ENCODE data around the gene GALNS. TPM values are rescaled to one million over a fixed set of nuclear protein-coding genes. Genes with fewer than 3 reads are reported as not detected.
A peak's percentile ranks its signal among the peaks of the same experiment; 100 is the strongest.

The GALNS gene
- total RNA-seq, 1 donor from 2014 or later, result 24.7 TPM

DNA sequence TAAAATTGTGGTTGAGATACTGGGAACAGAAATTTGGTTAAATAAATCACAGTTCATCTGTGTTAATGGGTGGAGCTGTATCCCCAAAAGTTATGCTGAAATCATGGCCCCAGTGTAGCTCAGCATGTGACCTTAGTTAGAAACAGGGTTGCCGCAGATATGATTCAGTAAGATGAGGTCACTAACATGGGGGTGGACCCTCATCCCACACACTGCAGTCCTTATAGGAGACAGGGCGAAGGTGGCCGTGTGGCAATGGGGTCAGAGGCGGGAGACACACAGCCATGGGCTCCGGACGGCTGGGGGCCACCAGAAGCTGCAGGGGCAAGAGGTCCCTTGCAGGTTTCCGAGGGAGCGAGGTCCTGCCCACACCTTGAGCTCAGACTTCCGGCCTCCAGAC, 10.7 kb downstream of the GALNS start:
- Mint-ChIP-seq H3K27me3 (ENCODE audit: unreplicated experiment) (peaks cover 6% of the 10 kb centered on the region), H3K36me3 (ENCODE audit: low read depth, unreplicated experiment) (peaks cover 5% of the 10 kb centered on the region), H3K9me3 (ENCODE audit: unreplicated experiment) (no peaks in the 10 kb centered on the region), H3K27ac (ENCODE audit: unreplicated experiment) (no peak overlapping the region), H3K4me3 (ENCODE audit: unreplicated experiment) (no peak overlapping the region), H3K4me1 (ENCODE audit: unreplicated experiment) (no peaks in the 10 kb centered on the region)
- no peak for DNase-seq (ENCODE audit: low spot score)
- TF ChIP-seq, protein P1, sequence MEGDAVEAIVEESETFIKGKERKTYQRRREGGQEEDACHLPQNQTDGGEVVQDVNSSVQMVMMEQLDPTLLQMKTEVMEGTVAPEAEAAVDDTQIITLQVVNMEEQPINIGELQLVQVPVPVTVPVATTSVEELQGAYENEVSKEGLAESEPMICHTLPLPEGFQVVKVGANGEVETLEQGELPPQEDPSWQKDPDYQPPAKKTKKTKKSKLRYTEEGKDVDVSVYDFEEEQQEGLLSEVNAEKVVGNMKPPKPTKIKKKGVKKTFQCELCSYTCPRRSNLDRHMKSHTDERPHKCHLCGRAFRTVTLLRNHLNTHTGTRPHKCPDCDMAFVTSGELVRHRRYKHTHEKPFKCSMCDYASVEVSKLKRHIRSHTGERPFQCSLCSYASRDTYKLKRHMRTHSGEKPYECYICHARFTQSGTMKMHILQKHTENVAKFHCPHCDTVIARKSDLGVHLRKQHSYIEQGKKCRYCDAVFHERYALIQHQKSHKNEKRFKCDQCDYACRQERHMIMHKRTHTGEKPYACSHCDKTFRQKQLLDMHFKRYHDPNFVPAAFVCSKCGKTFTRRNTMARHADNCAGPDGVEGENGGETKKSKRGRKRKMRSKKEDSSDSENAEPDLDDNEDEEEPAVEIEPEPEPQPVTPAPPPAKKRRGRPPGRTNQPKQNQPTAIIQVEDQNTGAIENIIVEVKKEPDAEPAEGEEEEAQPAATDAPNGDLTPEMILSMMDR (IDR thresholded peaks at IDR 0.05; ENCODE audit: unreplicated experiment), result no peak

DNA sequence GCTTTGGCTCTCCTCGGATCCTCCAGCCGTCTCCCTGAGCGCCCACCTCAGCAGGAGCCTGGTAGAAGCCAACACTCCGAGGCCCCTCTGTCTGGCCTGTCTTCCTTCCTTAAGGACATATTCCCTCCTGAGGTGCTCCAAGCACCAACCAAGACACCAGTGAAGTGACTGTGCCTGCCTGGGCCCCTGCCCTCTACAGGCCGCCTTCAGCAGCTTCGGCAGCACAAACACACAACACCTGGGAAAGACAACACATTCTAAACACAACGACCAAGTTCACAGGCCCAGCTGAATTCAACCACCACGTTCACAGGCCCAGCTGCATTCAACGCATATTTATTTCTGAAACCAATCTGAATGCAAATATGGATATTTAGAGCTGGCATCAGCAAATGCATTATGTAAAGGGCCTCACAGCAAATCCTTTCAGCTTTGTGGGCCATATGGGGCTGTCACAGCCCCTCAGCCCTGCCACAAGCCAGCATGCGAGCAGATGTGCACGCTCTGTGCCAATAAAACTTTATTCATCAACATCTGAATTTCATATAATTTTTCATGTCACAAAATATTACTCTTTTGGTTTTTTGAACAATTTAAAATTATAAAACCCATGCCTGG, 12.2 kb downstream of the GALNS start:
- Mint-ChIP-seq H3K4me1 (ENCODE audit: unreplicated experiment) (no peaks in the 10 kb centered on the region), H3K4me3 (ENCODE audit: unreplicated experiment) (no peak overlapping the region), H3K27me3 (ENCODE audit: unreplicated experiment) (peaks cover 6% of the 10 kb centered on the region), H3K9me3 (ENCODE audit: unreplicated experiment) (no peaks in the 10 kb centered on the region), H3K36me3 (ENCODE audit: low read depth, unreplicated experiment) (peaks cover 9% of the 10 kb centered on the region), H3K27ac (ENCODE audit: unreplicated experiment) (no peak overlapping the region)
- no peak for DNase-seq (ENCODE audit: low spot score)
- TF ChIP-seq, protein P1 (IDR thresholded peaks at IDR 0.05; ENCODE audit: unreplicated experiment), result no peak

DNA sequence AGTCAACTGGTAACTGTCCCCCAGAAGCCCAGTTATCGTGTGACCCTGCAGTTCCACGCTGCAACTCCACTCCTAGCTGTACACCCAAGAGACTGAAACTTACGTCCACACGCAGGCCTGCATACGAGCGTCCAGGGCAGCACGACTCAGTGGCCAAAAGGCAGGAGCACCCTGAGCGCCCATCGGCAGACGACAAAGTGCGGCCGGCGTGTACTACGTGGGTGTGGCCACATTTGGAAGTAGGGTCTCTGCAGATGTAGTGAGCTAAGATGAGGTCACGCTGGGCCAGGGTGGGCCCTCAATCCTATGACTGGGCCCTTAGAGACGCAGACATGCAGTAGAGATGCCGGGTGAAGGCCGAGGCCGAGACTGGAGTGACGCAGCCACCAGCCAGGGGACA, 13.5 kb downstream of the GALNS start:
- H3K9me3 Mint-ChIP-seq (ENCODE audit: unreplicated experiment), result no peaks in the 10 kb centered on the region
- TF ChIP-seq, protein P1 (IDR thresholded peaks at IDR 0.05; ENCODE audit: unreplicated experiment), result no peak
- H3K36me3 Mint-ChIP-seq (ENCODE audit: low read depth, unreplicated experiment), result peaks cover 9% of the 10 kb centered on the region
- H3K27me3 Mint-ChIP-seq (ENCODE audit: unreplicated experiment), result peaks cover 6% of the 10 kb centered on the region
- no peak for DNase-seq (ENCODE audit: low spot score)
- H3K4me1 Mint-ChIP-seq (ENCODE audit: unreplicated experiment), result no peaks in the 10 kb centered on the region
- H3K27ac Mint-ChIP-seq (ENCODE audit: unreplicated experiment), result no peak overlapping the region
- H3K4me3 Mint-ChIP-seq (ENCODE audit: unreplicated experiment), result peak overlapping the region; percentile 68

DNA sequence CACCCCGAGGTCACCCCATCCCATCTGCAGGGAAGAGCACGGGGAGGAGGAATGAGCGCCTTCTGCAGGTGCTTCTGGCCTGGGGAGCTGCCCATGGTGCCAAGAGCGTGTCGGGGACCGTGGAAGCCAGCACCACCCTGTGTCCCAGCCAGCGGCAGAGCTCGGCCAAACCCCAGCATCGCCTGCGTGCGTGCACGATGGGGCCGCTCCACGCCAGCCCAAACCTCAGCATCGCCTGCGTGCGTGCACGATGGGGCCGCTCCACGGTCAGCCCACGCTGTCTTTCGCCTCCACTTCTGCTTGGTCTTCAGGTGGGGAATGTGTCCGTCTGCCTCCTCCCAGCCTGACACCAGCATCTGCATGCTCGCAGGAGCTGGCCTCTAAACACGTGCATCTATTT, 13.9 kb downstream of the GALNS start:
- Mint-ChIP-seq H3K27ac (ENCODE audit: unreplicated experiment) (no peak overlapping the region), H3K27me3 (ENCODE audit: unreplicated experiment) (peaks cover 6% of the 10 kb centered on the region), H3K36me3 (ENCODE audit: low read depth, unreplicated experiment) (peaks cover 9% of the 10 kb centered on the region), H3K4me3 (ENCODE audit: unreplicated experiment) (peak overlapping the region; percentile 68), H3K4me1 (ENCODE audit: unreplicated experiment) (no peaks in the 10 kb centered on the region), H3K9me3 (ENCODE audit: unreplicated experiment) (no peaks in the 10 kb centered on the region)
- DNase-seq (ENCODE audit: low spot score), result no peak
- TF ChIP-seq, protein P1 (IDR thresholded peaks at IDR 0.05; ENCODE audit: unreplicated experiment), result no peak

DNA sequence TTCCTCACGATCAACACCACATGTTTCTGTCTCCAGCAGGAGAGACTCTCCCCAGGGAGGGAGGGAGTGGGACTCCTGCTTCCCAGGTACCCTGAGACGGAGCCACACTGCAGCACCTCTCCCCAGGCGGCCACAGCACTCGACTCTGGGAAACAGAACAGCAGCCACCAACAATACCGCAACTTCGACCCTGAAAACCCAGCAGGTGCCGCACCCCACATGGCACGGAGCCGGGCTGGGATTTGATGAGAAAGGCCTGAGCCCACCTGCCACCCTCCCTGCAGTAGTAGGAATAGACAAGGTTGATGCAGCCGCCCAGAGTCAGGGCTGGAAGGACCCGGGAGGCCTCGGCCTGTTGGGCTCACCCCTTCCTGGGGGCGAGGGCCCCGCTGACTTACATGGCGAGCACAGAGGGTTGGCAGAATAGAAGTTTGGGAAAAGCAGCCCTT, 14.4 kb downstream of the GALNS start:
- H3K27me3 Mint-ChIP-seq (ENCODE audit: unreplicated experiment), result peaks cover 6% of the 10 kb centered on the region
- H3K9me3 Mint-ChIP-seq (ENCODE audit: unreplicated experiment), result no peaks in the 10 kb centered on the region
- peaks cover 9% of the 10 kb centered on the region for H3K36me3 Mint-ChIP-seq (ENCODE audit: low read depth, unreplicated experiment)
- no peaks in the 10 kb centered on the region for H3K4me1 Mint-ChIP-seq (ENCODE audit: unreplicated experiment)
- H3K4me3 Mint-ChIP-seq (ENCODE audit: unreplicated experiment), result no peak overlapping the region
- TF ChIP-seq, protein P1 (IDR thresholded peaks at IDR 0.05; ENCODE audit: unreplicated experiment), result no peak
- no peak for DNase-seq (ENCODE audit: low spot score)
- no peak overlapping the region for H3K27ac Mint-ChIP-seq (ENCODE audit: unreplicated experiment)

Measured in endothelial cell (in vitro differentiated cells).